Endothelial cell of umbilical vein (primary cell): Measurements from ENCODE around the gene RGS12. TPM values are rescaled to one million over a fixed set of nuclear protein-coding genes. Genes with fewer than 3 reads are reported as not detected.

Experiments used
- BruUV-seq: library from RNA; stranded (reverse); fragments of 400-500 nt; replicated peaks from 2 replicates; lab custom pipeline; 2021; lab: Mats Ljungman, UMichigan
- CTCF ChIA-PET: fragments of 300-600, 350-600 bp; sonication (Branson Sonifier 250); formaldehyde crosslinking; loops from one replicate; lab custom pipeline; 2021; ENCODE audit warnings: antibody characterized with exemption, inconsistent platforms; lab: Charles Lee
- POLR2A ChIA-PET: fragments of 300-600, 350-600 bp; sonication (Branson Sonifier 250); formaldehyde crosslinking; loops from one replicate; lab custom pipeline; 2021; ENCODE audit warnings: antibody characterized with exemption, inconsistent platforms; lab: Charles Lee
- DNase-seq: peaks from one replicate; pipeline ENCODE4 v3.0.0-alpha.2; 2011; ENCODE audit warnings: low read depth, low spot score
- FAIRE-seq: peaks from 2 replicates; lab custom pipeline; 2011; peaks lifted over from hg19 to GRCh38; lab: Jason Lieb, UNC
- H2AFZ ChIP-seq: 2 replicates; pipeline ENCODE4 v1.6.0; 2012; ENCODE audit warnings: low read depth, low read length, control low read depth, inconsistent platforms
- H3K27ac ChIP-seq: 2 replicates; pipeline ENCODE4 v1.5.1; 2011; ENCODE audit warnings: low read depth, mild to moderate bottlenecking, control low read depth, low read length, moderate library complexity; ENCODE audit not compliant: insufficient read depth
- H3K27me3 ChIP-seq, 2 experiments: 2 replicates each; pipeline versions ENCODE4 v1.6.0 to v1.6.1; 2011; ENCODE audit warnings: low read length in 2 of 2, mixed read lengths in 1 of 2; ENCODE audit not compliant: control insufficient read depth in 2 of 2, insufficient read depth in 2 of 2
- H3K36me3 ChIP-seq, 2 experiments: 2 replicates in 1 of 2; 3 replicates in 1 of 2; pipeline ENCODE4 v1.5.1; 2011; ENCODE audit warnings: low read length in 2 of 2, mild to moderate bottlenecking in 1 of 2, moderate library complexity in 1 of 2; ENCODE audit not compliant: control insufficient read depth in 2 of 2, insufficient read depth in 2 of 2; ENCODE audit errors: extremely low read depth in 1 of 2
- H3K4me1 ChIP-seq: 3 replicates; pipeline ENCODE4 v1.5.1; 2011; ENCODE audit warnings: mild to moderate bottlenecking, low read length; ENCODE audit not compliant: control insufficient read depth, insufficient read depth; ENCODE audit errors: extremely low read depth
- H3K4me2 ChIP-seq: 2 replicates; pipeline ENCODE4 v1.6.1; 2011; ENCODE audit warnings: low read length, control low read depth, mixed read lengths; ENCODE audit not compliant: insufficient read depth
- H3K4me3 ChIP-seq, 3 experiments: fragments of 200-600 bp in 1 of 3; sonication (generic), shearing (Covaris generic) in 1 of 3; replicated peaks in 1 of 3; 2 replicates each; pipeline ENCODE4 v1.5.1; 2011 to 2016; ENCODE audit warnings: control low read depth in 3 of 3, low read length in 3 of 3, mild to moderate bottlenecking in 2 of 3, inconsistent platforms in 1 of 3, low read depth in 1 of 3, moderate library complexity in 1 of 3; ENCODE audit not compliant: insufficient read depth in 1 of 3
- H3K79me2 ChIP-seq: 2 replicates; pipeline ENCODE4 v1.6.0; 2012; ENCODE audit warnings: low read length, inconsistent platforms; ENCODE audit not compliant: control insufficient read depth, insufficient read depth
- H3K9ac ChIP-seq: replicated peaks from 2 replicates; pipeline ENCODE3; 2011; ENCODE audit warnings: low read length, control low read depth; ENCODE audit not compliant: insufficient read depth; ENCODE audit errors: extremely low read depth
- H3K9me1 ChIP-seq: replicated peaks from 3 replicates; pipeline ENCODE4 v1.6.0; 2011; ENCODE audit warnings: mild to moderate bottlenecking, low read length; ENCODE audit not compliant: control insufficient read depth, insufficient read depth; ENCODE audit errors: extremely low read depth
- H3K9me3 ChIP-seq: replicated peaks from 2 replicates; pipeline ENCODE4 v1.5.1; 2012; ENCODE audit warnings: low read length, inconsistent platforms; ENCODE audit not compliant: control insufficient read depth, insufficient read depth
- H4K20me1 ChIP-seq: replicated peaks from 2 replicates; pipeline ENCODE3; 2011; ENCODE audit warnings: mild to moderate bottlenecking, low read length; ENCODE audit not compliant: control insufficient read depth, insufficient read depth; ENCODE audit errors: extremely low read depth
- CTCF ChIP-seq, 2 donors: IDR thresholded peaks; 1 replicate in 1 of 2; 2 replicates in 1 of 2; pipeline ENCODE4 v1.5.1; 2011; ENCODE audit warnings: low read length in 2 of 2, mild to moderate bottlenecking in 2 of 2, moderate library complexity in 2 of 2, control low read depth in 1 of 2, inconsistent platforms in 1 of 2, low read depth in 1 of 2; ENCODE audit not compliant: insufficient read depth in 1 of 2; ENCODE audit errors: extremely low read depth in 1 of 2
- EZH2 ChIP-seq: IDR thresholded peaks from 2 replicates; pipeline ENCODE4 v1.6.1; 2012; ENCODE audit warnings: borderline replicate concordance, low read depth, mild to moderate bottlenecking, moderate library complexity, low read length, inconsistent platforms; ENCODE audit not compliant: severe bottlenecking
- FOS ChIP-seq: IDR thresholded peaks from 2 replicates; pipeline ENCODE4 v1.6.1; 2011; ENCODE audit warnings: mild to moderate bottlenecking, low read length, moderate library complexity, borderline replicate concordance; ENCODE audit not compliant: insufficient read depth
- GATA2 ChIP-seq: IDR thresholded peaks from 2 replicates; pipeline ENCODE4 v1.7.0; 2011; ENCODE audit warnings: low read depth, mild to moderate bottlenecking, moderate library complexity, mixed read lengths, low read length; ENCODE audit not compliant: insufficient read length, insufficient read depth
- JUN ChIP-seq: IDR thresholded peaks from 2 replicates; pipeline ENCODE4 v1.6.1; 2011; ENCODE audit warnings: borderline replicate concordance, low read depth; ENCODE audit not compliant: insufficient read length, insufficient read depth
- MYC ChIP-seq: IDR thresholded peaks from one replicate; pipeline ENCODE4 v1.6.1; 2011; ENCODE audit warnings: mild to moderate bottlenecking, low read depth, low read length
- POLR2A ChIP-seq: IDR thresholded peaks from 2 replicates; pipeline ENCODE4 v1.6.1; 2012; ENCODE audit warnings: low read depth, mild to moderate bottlenecking, control low read depth, low read length
- POLR2AphosphoS5 ChIP-seq: IDR thresholded peaks from 2 replicates; pipeline ENCODE4 v1.6.1; 2012; ENCODE audit warnings: low read depth, mild to moderate bottlenecking, control low read depth, low read length, moderate library complexity; ENCODE audit not compliant: insufficient read depth
- dilution Hi-C: fragments of 300-500 bp; cut with MboI; formaldehyde crosslinking; loops from one replicate; pipeline ENCODE4 v1.15.0; 2019; ENCODE audit warnings: low sequenced_read_pairs; ENCODE audit not compliant: extremely low pct_ligation_motif_present
- intact Hi-C: fragments of 100-400 bp; cut with micrococcal nuclease; formaldehyde crosslinking; loops from one replicate; pipeline ENCODE4 v1.10.0; 2022
- polyA plus RNA-seq, 4 experiments: library from polyadenylated mRNA; depleted of rRNA in 3 of 4; stranded (reverse) in 3 of 4; unstranded in 1 of 4; fragments of >200 nt; gene quantifications; 2 replicates each; pipeline versions ENCODE4 v1.2.1 to v1.2.3, GENCODE V29; 2011 to 2012; ENCODE audit warnings: missing spikeins in 1 of 4
- total RNA-seq: library from RNA; stranded (reverse); gene quantifications from 2 replicates; pipeline ENCODE4 v1.2.3, GENCODE V29; 2021
- TF ChIP-seq, protein P1 (sequence below): IDR thresholded peaks from 2 replicates; pipeline ENCODE4 v1.6.1; 2011; ENCODE audit not compliant: insufficient read depth, insufficient read length

The RGS12 gene
- total and polyA plus RNA-seq, 2 donors (not counting 3 experiments of a cell fraction or from before 2014, with no cell fraction given) = 65.2 to 75.4 TPM

DNA sequence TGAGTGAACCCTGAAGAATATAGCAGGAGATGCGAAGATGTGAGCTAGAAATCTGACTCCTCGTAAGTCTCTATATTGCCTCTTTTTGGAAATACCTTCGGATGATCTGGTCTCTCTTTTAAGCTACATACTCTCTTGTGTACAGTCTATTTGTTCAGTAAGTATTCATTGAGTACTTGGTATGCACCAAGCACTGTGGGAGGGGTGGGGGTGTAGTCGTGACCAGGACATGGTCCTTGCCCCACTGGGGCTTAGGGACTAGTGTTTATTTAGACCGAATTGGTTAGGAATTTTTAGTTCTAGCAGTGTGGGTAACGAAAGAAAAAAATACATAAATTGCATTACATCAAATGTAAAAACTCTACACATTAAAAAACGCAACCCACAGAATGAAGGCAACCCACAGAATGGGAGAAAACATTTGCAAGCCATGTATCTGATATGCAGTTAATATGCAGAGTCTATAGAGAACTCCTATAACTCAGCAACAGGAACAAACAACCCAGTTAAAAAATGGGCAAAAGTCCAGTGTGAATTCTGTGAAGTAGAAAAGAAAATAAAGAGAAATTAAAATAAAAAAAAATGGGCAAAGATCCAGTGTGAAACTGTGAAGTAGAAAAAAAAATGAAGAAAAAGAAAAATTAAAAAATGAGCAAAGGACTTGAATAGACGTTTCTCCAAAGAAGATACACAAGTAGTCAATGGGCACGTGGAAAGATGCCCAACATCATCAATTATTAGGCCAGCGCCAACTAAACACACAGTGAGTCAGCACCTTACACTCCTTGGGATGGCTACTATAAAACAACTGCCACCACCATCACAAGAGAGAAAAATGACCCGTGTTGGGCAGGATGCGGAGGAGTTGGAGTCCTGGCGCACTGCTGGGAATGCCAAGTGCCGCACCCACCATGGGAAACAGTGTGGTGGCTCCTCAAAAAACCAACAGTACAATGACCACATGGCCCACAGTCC, 43.8 kb downstream of the RGS12 start:
- no peaks in the 10 kb centered on the region for H4K20me1 ChIP-seq
- no TSS peak for BruUV-seq
- no peaks in the 10 kb centered on the region for H3K9me3 ChIP-seq
- no peak overlapping the region for H3K4me3 ChIP-seq
- peaks cover 33% of the 10 kb centered on the region for H3K79me2 ChIP-seq
- peak; percentile 51 for DNase-seq
- TF ChIP-seq FOS = no peak
- TF ChIP-seq CTCF (IDR thresholded peaks at IDR 0.05; ENCODE audit: extremely low read depth in 1 of 2, insufficient read depth in 1 of 2, low read depth in 1 of 2, low read length in 2 of 2) = no peak
- no peak for TF ChIP-seq EZH2
- TF ChIP-seq JUN = no peak
- TF ChIP-seq, protein P1, sequence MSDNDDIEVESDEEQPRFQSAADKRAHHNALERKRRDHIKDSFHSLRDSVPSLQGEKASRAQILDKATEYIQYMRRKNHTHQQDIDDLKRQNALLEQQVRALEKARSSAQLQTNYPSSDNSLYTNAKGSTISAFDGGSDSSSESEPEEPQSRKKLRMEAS = no peak
- TF ChIP-seq POLR2AphosphoS5 = no peak
- TF ChIP-seq GATA2 = no peak
- no peak for TF ChIP-seq MYC
- TF ChIP-seq POLR2A = no peak
- no peak overlapping the region for H2AFZ ChIP-seq
- H3K27ac ChIP-seq = no peak overlapping the region
- H3K4me2 ChIP-seq = no peak overlapping the region
- no peaks in the 10 kb centered on the region for H3K9me1 ChIP-seq
- ChIA-PET CTCF (interaction anchor here (1.2 kb wide), 1 partner anchor 10 kb away, joined by 4 read pairs; no protein-coding TSS in a partner anchor), POLR2A (no interaction called here)
- intact Hi-C loops (no loop called here), dilution Hi-C loops (no loop called here)
- H3K36me3 ChIP-seq = no peaks in the 10 kb centered on the region
- no peak for FAIRE-seq
- peaks cover 18% of the 10 kb centered on the region for H3K4me1 ChIP-seq
- H3K27me3 ChIP-seq = no peaks in the 10 kb centered on the region
- H3K9ac ChIP-seq = no peak overlapping the region
